GM12872 (cell line): ENCODE measurements around the gene F7.

ENCODE experiments used
- TF ChIP-seq, protein P1 (sequence below): IDR thresholded peaks from 3 replicates; pipeline ENCODE4 v1.5.1; 2011; ENCODE audit warnings: low read depth, mild to moderate bottlenecking, low read length, moderate library complexity; ENCODE audit not compliant: insufficient read depth

The F7 gene

DNA sequence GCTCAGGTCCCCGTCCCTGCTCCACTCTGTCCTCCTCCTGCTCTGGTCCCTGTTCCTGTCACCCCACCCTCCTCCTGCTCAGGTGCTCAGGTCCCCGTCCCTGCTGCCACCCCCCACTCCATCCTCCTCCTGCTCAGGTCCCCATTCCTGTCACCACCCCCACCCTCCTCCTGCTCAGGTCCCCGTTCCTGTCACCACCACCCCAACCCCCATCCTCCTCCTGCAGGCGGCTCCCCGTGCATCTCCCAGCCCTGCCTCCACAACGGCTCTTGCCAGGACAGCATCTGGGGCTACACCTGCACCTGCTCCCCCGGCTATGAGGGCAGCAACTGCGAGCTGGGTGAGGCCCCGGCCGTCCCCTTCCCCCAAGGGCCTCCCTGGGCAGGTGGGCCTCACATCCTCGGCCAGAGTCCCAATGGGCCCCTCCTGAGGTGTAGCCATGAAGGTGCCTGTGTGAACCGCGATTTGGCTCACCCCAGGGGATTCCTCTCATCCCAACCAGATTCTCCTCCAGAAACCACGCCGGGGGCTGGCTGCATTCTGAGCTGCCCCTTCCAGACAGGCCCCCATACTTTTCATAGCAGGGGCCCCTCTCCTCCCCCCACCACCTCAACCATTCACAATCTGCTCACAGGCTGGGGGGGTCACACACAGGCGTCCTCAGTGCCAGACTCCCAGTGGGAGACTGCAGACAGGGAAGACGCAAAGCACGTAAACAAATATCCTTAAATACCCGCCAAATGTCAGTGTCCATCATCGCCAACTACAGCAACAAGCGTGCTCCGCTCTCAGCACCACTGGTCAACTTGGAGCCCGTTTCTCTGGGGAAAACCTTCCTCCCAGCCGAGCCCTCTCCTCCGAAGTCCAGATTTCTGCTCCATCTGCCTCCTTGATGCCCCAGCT lies 57.4 kb downstream of the F7 start:
- TF ChIP-seq, protein P1, sequence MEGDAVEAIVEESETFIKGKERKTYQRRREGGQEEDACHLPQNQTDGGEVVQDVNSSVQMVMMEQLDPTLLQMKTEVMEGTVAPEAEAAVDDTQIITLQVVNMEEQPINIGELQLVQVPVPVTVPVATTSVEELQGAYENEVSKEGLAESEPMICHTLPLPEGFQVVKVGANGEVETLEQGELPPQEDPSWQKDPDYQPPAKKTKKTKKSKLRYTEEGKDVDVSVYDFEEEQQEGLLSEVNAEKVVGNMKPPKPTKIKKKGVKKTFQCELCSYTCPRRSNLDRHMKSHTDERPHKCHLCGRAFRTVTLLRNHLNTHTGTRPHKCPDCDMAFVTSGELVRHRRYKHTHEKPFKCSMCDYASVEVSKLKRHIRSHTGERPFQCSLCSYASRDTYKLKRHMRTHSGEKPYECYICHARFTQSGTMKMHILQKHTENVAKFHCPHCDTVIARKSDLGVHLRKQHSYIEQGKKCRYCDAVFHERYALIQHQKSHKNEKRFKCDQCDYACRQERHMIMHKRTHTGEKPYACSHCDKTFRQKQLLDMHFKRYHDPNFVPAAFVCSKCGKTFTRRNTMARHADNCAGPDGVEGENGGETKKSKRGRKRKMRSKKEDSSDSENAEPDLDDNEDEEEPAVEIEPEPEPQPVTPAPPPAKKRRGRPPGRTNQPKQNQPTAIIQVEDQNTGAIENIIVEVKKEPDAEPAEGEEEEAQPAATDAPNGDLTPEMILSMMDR, result no peak

DNA sequence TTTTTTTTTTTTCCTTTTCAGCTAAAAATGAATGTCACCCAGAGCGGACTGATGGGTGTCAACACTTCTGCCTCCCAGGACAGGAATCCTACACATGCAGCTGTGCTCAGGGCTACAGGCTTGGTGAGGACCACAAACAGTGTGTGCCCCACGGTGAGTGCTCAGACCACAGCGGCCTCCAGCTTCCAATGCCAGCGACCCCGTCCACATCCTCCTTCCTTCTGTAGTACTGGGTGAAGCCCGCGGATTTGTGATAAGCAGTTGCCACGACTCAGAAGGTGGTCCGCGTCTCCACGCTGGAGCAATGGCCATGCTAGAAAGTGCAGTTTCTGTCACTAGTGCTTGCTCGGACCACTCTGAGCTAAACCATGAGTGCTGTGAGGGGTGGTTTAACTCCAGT lies 58.9 kb downstream of the F7 start:
- TF ChIP-seq, protein P1, result no peak

DNA sequence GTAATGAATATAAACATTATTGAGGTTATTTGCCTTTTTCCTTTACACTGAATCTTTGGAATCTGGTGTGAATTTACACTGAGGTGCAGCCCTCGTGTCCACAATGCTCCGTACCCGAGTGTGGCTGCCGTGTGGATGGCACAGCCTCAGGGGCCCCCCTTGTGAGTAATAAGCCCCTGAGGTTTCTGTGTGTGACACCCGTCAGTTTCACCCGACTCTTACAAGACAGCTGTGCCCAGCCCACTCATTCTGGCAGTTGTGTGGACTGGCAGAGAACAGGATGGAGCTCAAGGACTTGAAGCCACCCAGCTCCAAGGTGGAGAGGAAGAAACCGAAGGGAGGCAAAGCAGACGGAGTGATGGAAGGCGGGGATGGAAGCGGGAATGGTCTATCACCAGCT lies 60.7 kb downstream of the F7 start:
- TF ChIP-seq, protein P1, result no peak

DNA sequence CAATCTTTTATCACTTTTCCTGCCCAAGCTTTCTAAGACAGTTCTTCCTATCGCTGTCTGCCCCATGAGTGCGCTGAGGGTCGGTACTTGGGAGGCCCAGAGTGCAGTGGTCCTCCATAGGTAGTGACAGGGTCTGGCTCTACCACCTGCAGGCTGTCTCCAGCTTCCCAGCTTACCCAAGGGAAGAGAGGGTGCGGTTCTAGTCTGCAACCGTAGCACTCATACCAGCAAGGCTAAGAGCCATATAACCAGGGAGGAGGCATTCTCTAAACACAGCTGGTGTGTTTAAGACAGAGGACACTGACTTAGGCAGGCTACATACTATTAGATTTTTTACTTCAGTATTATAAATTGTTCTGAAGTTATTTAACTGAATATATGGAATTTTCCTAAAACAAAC lies 61.1 kb downstream of the F7 start:
- TF ChIP-seq, protein P1, result no peak

DNA sequence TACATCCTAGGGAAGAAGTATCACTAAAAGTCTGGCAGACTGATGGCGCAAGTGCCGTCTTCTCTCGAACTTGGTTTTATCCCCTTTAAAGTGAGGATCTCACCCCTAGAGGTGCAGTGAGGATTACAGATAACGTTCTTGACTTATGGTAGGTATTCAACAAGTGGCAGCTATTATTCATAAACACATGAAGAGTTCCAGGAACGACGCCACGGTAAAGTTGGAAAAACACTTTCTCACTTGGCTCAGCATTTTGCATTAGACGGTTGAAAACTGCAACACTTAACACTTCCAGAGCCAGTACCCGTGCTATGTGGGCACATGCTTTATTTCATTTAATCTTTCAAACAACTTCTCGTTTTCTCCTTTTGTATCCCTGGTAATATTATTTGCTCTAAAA lies 61.6 kb downstream of the F7 start:
- TF ChIP-seq, protein P1, result no peak

DNA sequence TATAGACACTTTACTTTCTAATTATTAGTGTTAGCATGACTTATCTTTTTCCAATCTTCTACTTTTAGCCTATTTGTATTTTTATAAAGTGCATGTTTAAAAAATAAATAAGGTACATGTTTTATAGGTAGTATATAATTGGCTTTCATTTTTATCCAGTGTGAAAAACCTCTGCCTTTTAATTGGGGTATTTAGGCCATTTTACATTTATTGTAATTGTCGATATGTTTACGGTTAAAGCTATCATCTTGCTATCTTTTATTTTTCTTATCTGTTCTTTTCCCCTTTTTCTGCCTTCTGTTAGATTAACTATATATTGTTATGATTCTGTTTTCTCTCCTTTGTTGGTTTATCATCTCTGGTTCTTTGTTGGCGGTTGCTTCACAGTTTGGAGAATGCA lies 62.0 kb downstream of the F7 start:
- TF ChIP-seq, protein P1, result no peak

DNA sequence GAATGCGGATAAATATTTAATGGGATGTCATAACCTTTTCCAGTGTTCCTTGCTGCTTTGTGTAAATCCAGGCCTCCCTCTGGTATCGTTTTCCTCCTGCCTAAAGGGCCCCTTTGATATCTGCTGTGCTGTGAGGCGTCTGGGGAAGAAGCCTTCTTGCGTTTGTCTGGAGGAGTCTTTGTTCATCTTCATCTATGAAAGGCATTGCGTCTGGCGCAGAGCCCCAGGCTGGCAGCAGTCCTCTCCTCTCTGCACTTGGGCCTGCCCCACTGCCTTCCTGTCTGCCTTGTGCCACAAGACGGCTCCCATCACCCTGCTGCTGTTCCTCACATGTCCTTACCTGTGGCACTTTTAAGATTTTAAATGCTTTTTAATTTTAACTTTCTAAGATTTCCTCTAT lies 62.6 kb downstream of the F7 start:
- TF ChIP-seq, protein P1, result no peak
